GM18508 (cell line): ENCODE data around the gene EFR3B.
"Not testable (repeated sequence)": the region's sequence is repeated elsewhere in the genome, so short reads cannot be mapped to it uniquely, and the experiment has no call there.

ENCODE experiments used
- ATAC-seq: cut with Tn5 transposase; IDR thresholded peaks from one replicate; pipeline ENCODE4 v1.9.1; 2021; ENCODE audit warnings: moderate number of reproducible peaks; ENCODE audit not compliant: insufficient read depth, unreplicated experiment

Gene EFR3B

GRCh38 chr2:25132299-25132635 lies 90.4 kb downstream of the EFR3B start:
- ATAC-seq: no peak

- ATAC-seq: no peak
These were observed 90.8 kb downstream of the EFR3B start for GRCh38 chr2:25132693-25133092.

GRCh38 chr2:25140535-25140934 lies 98.7 kb downstream of the EFR3B start:
- ATAC-seq: not testable (repeated sequence)

GRCh38 chr2:25141120-25141519 lies 99.2 kb downstream of the EFR3B start:
- no peak for ATAC-seq

DNA sequence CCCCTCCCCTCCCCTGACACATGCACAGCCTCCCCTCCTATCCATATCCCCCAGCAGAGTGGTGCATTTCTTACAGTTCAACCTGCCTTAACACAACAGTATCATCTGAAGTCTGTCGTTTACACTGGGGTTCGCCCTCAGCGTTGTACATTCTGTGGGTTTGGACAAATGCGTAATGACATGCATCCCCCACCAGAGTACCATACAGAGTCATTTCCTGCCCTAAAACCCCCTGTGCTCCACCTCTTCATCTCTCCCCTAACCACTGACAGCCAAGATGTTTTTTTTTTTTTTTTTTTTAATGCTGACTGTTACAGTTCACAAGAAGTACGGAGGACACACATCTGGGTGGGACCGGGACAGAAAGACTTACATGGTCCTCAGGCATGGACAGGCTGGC lies 103.9 kb downstream of the EFR3B start:
- no peak for ATAC-seq

GRCh38 chr2:25146896-25147295 lies 105.0 kb downstream of the EFR3B start:
- ATAC-seq: no peak

DNA sequence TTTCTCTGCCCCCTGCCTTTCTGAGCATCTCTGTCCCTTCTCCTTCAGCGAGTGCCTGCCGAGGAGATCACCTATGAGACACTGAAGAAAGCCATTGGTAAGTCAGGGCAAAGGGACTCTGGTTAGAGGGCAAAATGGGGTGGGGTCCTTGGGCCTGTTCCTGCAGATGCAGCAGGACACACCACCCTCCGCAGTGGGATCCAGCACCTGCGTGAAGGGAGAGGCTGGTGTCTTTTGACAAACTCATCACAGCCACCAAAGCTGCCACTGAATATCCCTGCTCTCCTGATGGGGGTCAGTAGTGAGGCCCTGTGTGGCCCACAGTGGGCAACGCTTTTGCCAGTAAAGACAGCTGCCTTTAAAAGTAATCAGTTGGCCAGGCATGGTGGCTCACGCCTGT lies 107.8 kb downstream of the EFR3B start:
- no peak for ATAC-seq

GRCh38 chr2:25150993-25151392 lies 109.1 kb downstream of the EFR3B start:
- ATAC-seq: not testable (repeated sequence)

GRCh38 chr2:25151718-25152117 lies 109.8 kb downstream of the EFR3B start:
- no peak for ATAC-seq

GRCh38 chr2:25155401-25155800 lies 113.5 kb downstream of the EFR3B start:
- ATAC-seq: no peak

GRCh38 chr2:25158096-25158852 lies 116.4 kb downstream of the EFR3B start:
- no peak for ATAC-seq

GRCh38 chr2:25159949-25160348 lies 118.1 kb downstream of the EFR3B start:
- ATAC-seq: no peak

GRCh38 chr2:25160376-25160775 lies 118.5 kb downstream of the EFR3B start:
- ATAC-seq: no peak

GRCh38 chr2:25161055-25161781 lies 119.3 kb downstream of the EFR3B start:
- no peak for ATAC-seq

DNA sequence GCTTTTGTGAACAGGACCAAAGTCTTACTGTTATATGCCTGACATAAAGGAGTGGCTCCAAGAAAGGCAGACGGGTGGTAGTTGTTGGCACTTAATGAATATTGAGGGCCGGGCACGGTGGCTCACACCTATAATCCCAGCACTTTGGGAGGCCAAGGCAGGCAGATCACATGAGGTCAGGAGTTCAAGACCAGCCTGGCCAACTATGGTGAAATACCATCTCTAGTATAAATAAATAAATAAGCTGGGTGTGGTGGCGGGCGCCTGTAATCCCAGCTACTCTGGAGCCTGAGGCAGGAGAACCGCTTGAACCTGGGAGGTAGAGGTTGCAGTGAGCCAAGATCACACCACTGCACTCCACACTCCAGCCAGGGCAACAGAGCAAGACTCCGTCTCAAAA lies 120.2 kb downstream of the EFR3B start:
- not testable (repeated sequence) for ATAC-seq

GRCh38 chr2:25164561-25164960 lies 122.7 kb downstream of the EFR3B start:
- no peak for ATAC-seq

DNA sequence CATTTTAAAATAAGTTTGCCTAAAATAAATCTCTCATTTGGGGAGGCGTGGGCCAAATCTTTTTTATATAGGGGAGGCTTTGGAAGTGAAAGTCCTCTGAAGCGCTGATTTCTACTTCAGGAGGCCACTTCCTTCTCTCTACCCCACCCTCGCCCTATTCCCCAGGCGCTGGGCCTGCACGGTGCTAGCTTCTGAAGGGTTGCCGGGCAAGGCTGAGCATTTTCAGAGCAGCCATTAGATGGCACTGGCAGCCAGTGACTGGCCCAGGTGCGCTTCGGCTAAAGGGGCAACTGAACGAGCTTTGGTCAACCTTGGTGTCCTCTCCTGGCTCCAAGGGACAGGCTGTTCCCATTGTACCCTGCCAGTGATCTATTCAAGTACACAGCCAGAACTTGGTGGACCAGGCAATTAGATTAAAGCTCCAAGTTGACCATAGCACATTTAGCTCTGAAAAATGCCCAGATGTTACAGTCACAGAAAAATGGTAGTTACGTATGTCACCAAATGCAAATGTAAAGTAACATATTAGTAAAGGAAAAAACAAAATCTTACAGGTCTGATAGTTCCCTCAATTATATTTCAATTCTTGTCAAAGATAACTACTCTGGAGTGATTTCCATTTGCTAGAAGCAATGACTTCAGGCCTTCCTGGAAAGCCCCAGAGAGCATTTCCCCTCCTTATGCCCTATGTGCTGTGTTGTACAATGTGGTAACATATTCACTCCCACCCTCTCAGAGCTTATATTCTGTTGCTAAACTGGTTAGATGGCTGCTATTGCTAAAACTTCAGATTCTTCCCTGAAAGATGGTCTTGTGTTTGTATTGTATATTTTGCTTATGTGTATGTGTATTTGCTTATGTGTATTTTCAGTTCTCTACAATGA lies 124.4 kb downstream of the EFR3B start:
- no peak for ATAC-seq

GRCh38 chr2:25168256-25169072 lies 126.6 kb downstream of the EFR3B start, which contains the start of gene POMC:
POMC (minus strand) TSS chr2:25168580; CDS start chr2:25164772, 3,808 bp downstream.
- no peak for ATAC-seq

- no peak for ATAC-seq
These were observed 127.2 kb downstream of the EFR3B start for GRCh38 chr2:25169073-25169470.

GRCh38 chr2:25170888-25171287 lies 129.0 kb downstream of the EFR3B start:
- no peak for ATAC-seq
